Stimulated activated CD8-positive, alpha-beta memory T cell treated with anti-CD3 and anti-CD28 coated beads, Interleukin-2, amount 100 ng/mL, for 48 hours (primary cell): ENCODE results near the gene GDPD5.

Experiments used
- DNase-seq, 2 donors: peaks; one replicate each; pipeline ENCODE4 v3.0.0-alpha.2; 2020; ENCODE audit warnings: low read depth in 2 of 2

The GDPD5 gene

GRCh38 chr11:75558939-75559843 is 33.5 kb upstream of the GDPD5 start:
- DNase-seq, result no peak

GRCh38 chr11:75557666-75558494 is 32.1 kb upstream of the GDPD5 start:
- no peak for DNase-seq

DNA sequence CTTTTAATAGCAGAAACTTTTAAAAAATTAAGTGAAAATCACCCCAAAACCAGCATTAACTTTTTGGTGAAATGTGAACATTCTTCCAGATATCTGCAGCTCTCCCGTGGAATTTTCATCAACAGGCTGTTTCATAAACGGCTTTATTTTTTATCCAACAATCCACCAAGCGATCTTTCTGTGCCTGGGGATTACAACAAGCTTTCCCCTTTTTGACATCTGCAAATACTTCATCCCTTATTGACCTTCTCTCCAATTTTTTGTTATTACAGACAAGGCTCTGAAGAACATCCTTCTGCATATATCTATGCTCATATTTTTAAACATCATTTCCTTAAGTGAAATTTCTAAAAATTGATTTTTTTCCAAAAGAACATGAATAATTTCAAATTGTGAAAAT is 30.5 kb upstream of the GDPD5 start:
- no peak for DNase-seq

DNA sequence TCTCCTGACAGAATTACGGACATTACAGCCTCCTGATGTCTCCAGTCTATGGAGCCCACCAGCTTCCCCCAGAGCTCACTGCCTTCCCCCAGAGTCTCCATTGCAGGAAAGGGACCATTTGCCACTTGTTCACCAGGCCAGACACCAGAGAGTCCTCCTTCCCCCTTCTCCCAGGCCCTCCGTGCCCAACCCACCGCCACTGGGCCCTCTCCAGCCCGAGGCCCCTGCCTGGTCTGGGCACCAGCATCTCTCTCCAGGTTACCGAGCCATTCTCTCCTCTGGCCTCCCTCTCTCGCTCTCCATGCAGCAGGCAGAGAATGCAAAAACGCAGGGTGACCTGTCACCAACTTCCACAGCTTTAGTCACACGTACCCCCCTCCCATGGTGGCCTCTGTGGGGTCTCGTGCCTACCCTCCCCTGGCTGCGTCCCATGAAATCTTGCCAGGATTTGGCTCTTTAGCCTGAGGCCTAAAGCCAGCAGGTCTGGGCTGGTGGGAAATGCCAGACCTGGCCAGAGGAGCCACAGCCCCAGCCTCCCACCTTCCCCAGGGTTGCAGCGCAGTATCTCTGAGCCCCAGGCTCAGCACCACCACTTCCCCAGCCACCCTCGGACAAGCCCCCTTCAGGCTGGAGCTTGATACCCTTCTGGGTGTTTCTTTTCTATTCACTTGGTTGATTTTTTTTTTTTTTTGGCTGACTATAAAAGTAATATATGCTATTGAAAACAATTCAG is 29.5 kb upstream of the GDPD5 start:
- DNase-seq, result no peak

DNA sequence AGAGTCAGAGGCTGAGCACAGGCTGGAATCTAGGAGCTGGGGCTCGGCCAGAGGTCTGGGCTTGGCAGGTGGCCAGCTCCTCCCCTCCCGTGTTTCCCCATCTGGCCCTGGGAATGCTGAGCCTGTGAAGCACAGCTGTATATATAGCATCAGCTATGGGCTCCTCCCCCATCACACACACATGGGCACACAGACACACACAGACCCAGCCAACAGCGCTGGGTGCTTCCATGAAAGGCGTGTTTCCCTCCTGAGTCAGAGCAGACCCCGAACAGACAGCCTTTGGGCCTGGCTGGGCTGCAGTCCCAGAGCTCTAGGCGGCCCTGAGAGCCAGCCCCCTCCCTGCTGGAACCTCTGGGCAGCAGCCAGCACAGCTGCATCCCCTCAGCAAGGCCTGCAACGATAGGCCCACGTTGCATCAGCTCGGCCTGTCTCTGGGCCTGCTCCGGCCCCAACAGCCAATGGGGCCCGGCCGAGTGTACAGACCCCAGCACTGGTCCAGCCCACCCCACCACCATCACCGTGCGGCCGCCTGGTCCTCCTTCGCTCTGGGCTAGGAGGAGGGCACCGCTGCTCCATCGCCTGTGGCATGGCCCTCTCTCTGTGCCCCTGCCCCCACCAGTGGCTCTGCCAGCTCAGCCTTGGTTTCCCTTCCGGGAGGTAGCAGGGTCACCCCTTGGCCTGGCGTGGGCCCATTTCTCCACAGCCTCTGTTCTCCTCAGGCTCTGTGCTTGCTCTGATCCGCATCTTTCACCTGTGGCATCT is 28.7 kb upstream of the GDPD5 start:
- no peak for DNase-seq

GRCh38 chr11:75553889-75554257 is 28.1 kb upstream of the GDPD5 start:
- DNase-seq, result no peak

GRCh38 chr11:75553182-75553581 is 27.4 kb upstream of the GDPD5 start:
- DNase-seq, result no peak

- no peak for DNase-seq
Measured at GRCh38 chr11:75549370-75549958, 23.7 kb upstream of the GDPD5 start.

GRCh38 chr11:75548595-75549272 is 23.0 kb upstream of the GDPD5 start:
- no peak for DNase-seq

DNA sequence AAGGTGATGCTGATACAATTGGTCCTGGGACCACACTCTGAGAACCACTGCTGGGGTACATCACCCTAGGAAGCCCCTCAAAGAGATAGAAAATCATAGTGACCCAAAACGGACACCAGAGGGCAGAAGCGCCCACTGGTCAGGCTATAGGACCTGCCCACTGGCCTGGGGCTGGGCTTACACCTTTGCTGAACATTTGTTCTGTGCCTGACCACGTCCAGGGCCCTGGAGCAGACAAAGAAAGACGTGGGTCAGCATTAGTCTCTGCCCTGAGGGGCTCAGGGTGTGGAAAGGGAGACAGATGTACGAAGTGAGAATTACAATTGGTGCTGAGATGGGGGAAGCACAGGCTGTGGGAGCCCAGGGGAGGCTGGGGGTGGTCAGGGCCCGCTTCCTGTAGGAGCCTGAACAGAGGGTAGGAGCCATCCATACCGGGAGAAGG is 21.9 kb upstream of the GDPD5 start:
- no peak for DNase-seq

GRCh38 chr11:75547177-75547576 is 21.4 kb upstream of the GDPD5 start:
- no peak for DNase-seq

DNA sequence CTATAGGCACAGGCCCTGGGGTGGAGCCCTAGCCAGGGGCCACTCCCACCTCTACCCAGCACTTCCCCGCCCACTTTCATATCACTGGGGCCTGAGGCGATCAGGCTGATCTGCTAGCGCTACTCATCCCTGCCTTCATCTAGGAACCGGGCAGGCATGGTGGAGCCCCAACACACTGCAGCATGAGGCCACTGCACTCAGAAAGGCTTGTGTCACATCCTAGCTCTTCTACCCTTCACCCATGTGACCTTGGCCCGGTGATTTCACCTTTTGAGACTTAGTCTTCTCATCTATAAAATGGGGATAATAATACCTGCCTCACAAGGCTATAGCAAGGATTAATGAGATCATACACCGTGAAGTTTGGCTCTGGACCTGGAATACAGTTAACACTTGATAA is 18.1 kb upstream of the GDPD5 start:
- DNase-seq, result no peak

- DNase-seq, result no peak
Measured at GRCh38 chr11:75542088-75542438, 16.3 kb upstream of the GDPD5 start.

DNA sequence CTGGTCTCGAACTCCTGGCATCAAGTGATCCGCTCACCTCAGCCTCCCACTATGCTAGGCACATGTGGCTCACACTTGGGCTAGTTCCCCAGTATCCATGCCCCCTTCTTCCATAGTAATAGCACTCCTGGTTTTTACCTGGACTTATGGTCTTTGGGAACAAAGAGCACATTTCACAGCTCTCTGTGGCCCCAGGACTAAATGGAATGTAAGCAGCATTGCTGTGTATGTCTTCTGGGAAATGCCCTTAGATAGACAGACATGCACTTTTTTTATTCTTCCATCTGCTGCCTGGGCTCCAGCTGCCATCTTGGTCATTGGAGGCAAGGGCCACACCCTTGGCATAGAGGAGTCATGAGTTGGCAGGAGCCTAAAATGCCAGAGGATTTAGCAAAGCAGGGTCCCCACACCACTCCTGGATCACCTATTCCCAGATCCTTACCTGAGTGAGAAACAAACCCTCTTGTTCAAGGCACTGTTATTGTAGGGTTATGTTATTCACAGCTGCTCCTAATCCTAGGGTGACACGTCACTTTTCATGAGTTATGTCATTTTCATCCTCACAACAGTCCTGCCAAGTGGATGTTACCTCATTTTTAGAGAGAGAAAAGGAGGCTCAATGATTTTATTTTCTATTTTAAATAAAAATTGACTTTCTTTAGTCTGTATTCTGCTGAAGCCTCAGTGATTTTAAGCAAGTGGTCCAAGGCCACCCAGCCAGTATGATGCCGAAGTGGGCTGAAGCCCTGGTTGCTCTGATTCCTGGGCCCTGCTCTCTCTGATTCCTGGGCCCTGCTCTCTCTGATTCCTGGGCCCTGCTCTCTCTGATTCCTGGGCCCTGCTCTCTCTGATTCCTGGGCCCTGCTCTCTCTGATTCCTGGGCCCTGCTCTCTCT is 15.7 kb upstream of the GDPD5 start:
- DNase-seq, result no peak

GRCh38 chr11:75539459-75540334 is 14.0 kb upstream of the GDPD5 start:
- no peak for DNase-seq

GRCh38 chr11:75538150-75538942 is 12.6 kb upstream of the GDPD5 start:
- no peak for DNase-seq

GRCh38 chr11:75537740-75538139 is 12.0 kb upstream of the GDPD5 start:
- DNase-seq, result no peak
